Loucy (cell line): Measurements from ENCODE around the gene PLXDC1.

Experiments
- H2AFZ ChIP-seq: fragments of 200-600 bp; sonication (generic); 2 replicates; pipeline ENCODE4 v1.6.0; 2016; ENCODE audit warnings: antibody characterized with exemption, mild to moderate bottlenecking, low read length, moderate library complexity
- H3F3A ChIP-seq: fragments of 200-600 bp; 2 replicates; pipeline ENCODE4 v1.6.0; 2016; ENCODE audit warnings: antibody characterized with exemption, low read depth, mild to moderate bottlenecking
- H3K27me3 ChIP-seq: fragments of 200-600 bp; sonication (generic); 2 replicates; pipeline ENCODE4 v1.6.1; 2014; ENCODE audit warnings: low read length, mild to moderate bottlenecking; ENCODE audit not compliant: insufficient read depth, poor library complexity, severe bottlenecking
- H3K36me3 ChIP-seq: fragments of 200-600 bp; sonication (generic); 2 replicates; pipeline ENCODE4 v1.6.1; 2016; ENCODE audit warnings: low read length; ENCODE audit not compliant: insufficient read depth
- H3K4me1 ChIP-seq: fragments of 200-600 bp; sonication (generic); 2 replicates; pipeline ENCODE4 v1.5.1; 2014; ENCODE audit warnings: low read length, mild to moderate bottlenecking; ENCODE audit not compliant: insufficient read depth, poor library complexity, severe bottlenecking
- H3K4me2 ChIP-seq: fragments of 200-600 bp; sonication (generic); 2 replicates; pipeline ENCODE4 v1.6.0; 2014; ENCODE audit warnings: antibody characterized with exemption, low read length, low read depth, mild to moderate bottlenecking; ENCODE audit not compliant: poor library complexity, severe bottlenecking
- H3K4me3 ChIP-seq: fragments of 200-600 bp; sonication (generic); 2 replicates; pipeline ENCODE4 v1.5.1; 2014; ENCODE audit warnings: low read length, mild to moderate bottlenecking, mixed read lengths; ENCODE audit not compliant: poor library complexity, severe bottlenecking
- H3K79me2 ChIP-seq: fragments of 200-600 bp; sonication (generic); 2 replicates; pipeline ENCODE4 v1.6.1; 2014; ENCODE audit warnings: low read length; ENCODE audit not compliant: insufficient read depth
- H3K9ac ChIP-seq: fragments of 200-600 bp; sonication (generic); 2 replicates; pipeline ENCODE4 v1.6.0; 2014; ENCODE audit warnings: mild to moderate bottlenecking, low read depth, low read length, moderate library complexity; ENCODE audit not compliant: poor library complexity, severe bottlenecking
- H3K9me2 ChIP-seq: fragments of 200-600 bp; sonication (generic); replicated peaks from 2 replicates; pipeline ENCODE4 v1.6.1; 2016; ENCODE audit warnings: low read depth, low read length, mixed read lengths
- H3K9me3 ChIP-seq: fragments of 200-600 bp; sonication (generic); 2 replicates; pipeline ENCODE4 v1.6.1; 2014; ENCODE audit warnings: mild to moderate bottlenecking, antibody characterized with exemption, low read length, low read depth; ENCODE audit not compliant: insufficient read depth
- H4K20me1 ChIP-seq: fragments of 200-600 bp; sonication (generic); 2 replicates; pipeline ENCODE4 v1.6.0; 2014; ENCODE audit warnings: antibody characterized with exemption, low read length, mild to moderate bottlenecking; ENCODE audit not compliant: insufficient read depth, poor library complexity, severe bottlenecking
- EZH2phosphoT487 ChIP-seq: fragments of 200-600 bp; IDR thresholded peaks from 2 replicates; pipeline ENCODE4 v1.6.1; 2018; ENCODE audit warnings: antibody characterized with exemption, mild to moderate bottlenecking, moderate library complexity, borderline replicate concordance
- TF ChIP-seq, protein P1 (sequence below): fragments of 200-600 bp; sonication (generic); conservative IDR thresholded peaks from 2 replicates; pipeline ENCODE4 v1.5.1; 2014; ENCODE audit warnings: mild to moderate bottlenecking, antibody characterized with exemption, low read length

Gene PLXDC1

DNA sequence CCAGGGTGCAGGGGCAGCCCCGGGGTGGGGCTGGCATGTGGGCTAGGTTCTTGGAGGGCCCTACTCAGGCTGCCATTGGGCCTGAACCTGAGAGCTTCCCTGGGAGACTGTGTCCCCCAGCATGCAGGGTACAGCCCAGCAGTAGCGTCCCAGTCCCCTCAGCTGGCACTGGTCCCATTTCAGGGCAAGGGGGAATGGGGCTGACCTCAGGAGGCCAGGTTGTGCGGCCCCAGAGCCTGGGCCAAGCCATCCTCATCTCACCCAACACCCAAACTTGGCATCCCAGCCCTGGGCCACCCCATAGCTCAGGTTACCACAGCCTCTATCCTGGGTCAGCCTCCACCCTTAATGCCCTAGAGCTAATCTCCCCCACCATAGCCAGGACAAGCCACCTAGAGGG is 6.3 kb downstream of the PLXDC1 start:
- Histone ChIP-seq H3K9me3 (no peaks in the 10 kb centered on the region), H3F3A (no peaks in the 10 kb centered on the region), H3K4me3 (no peak overlapping the region), H3K79me2 (no peaks in the 10 kb centered on the region), H2AFZ (no peak overlapping the region), H3K9ac (no peak overlapping the region), H3K4me2 (no peak overlapping the region), H3K36me3 (no peaks in the 10 kb centered on the region), H3K4me1 (no peaks in the 10 kb centered on the region), H3K27me3 (no peaks in the 10 kb centered on the region), H3K9me2 (no peaks in the 10 kb centered on the region), H4K20me1 (no peaks in the 10 kb centered on the region)
- TF ChIP-seq, protein P1, sequence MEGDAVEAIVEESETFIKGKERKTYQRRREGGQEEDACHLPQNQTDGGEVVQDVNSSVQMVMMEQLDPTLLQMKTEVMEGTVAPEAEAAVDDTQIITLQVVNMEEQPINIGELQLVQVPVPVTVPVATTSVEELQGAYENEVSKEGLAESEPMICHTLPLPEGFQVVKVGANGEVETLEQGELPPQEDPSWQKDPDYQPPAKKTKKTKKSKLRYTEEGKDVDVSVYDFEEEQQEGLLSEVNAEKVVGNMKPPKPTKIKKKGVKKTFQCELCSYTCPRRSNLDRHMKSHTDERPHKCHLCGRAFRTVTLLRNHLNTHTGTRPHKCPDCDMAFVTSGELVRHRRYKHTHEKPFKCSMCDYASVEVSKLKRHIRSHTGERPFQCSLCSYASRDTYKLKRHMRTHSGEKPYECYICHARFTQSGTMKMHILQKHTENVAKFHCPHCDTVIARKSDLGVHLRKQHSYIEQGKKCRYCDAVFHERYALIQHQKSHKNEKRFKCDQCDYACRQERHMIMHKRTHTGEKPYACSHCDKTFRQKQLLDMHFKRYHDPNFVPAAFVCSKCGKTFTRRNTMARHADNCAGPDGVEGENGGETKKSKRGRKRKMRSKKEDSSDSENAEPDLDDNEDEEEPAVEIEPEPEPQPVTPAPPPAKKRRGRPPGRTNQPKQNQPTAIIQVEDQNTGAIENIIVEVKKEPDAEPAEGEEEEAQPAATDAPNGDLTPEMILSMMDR: no peak
- no peak for TF ChIP-seq EZH2phosphoT487

DNA sequence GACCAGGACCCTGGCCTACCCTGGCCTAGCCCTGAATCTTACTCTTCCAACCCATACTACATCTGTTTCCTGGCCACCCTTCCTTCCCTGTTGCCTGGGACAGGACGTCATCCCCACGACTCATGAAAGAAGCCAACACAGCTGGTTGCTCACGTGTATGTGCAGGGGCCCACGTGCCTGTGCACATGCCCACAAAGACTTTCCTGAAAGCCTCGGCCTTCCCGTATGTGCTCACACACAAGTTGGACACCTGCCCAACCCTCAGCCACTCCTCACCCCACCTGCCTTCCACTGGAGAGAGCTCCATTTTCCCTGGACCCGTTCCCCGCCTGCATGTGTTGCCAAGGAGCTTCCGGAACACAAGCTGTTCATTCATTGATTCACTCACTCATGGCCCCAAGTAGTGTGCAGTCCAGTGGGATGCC is 7.0 kb downstream of the PLXDC1 start:
- no peaks in the 10 kb centered on the region for H3K9me3 ChIP-seq
- no peaks in the 10 kb centered on the region for H3K79me2 ChIP-seq
- H3K4me3 ChIP-seq: no peak overlapping the region
- no peaks in the 10 kb centered on the region for H3K4me1 ChIP-seq
- H3K4me2 ChIP-seq: no peak overlapping the region
- H3K9me2 ChIP-seq: no peaks in the 10 kb centered on the region
- H4K20me1 ChIP-seq: no peaks in the 10 kb centered on the region
- no peak for TF ChIP-seq EZH2phosphoT487
- TF ChIP-seq, protein P1: no peak
- H3K9ac ChIP-seq: no peak overlapping the region
- H3K36me3 ChIP-seq: no peaks in the 10 kb centered on the region
- H2AFZ ChIP-seq: no peak overlapping the region
- no peaks in the 10 kb centered on the region for H3F3A ChIP-seq
- H3K27me3 ChIP-seq: no peaks in the 10 kb centered on the region

DNA sequence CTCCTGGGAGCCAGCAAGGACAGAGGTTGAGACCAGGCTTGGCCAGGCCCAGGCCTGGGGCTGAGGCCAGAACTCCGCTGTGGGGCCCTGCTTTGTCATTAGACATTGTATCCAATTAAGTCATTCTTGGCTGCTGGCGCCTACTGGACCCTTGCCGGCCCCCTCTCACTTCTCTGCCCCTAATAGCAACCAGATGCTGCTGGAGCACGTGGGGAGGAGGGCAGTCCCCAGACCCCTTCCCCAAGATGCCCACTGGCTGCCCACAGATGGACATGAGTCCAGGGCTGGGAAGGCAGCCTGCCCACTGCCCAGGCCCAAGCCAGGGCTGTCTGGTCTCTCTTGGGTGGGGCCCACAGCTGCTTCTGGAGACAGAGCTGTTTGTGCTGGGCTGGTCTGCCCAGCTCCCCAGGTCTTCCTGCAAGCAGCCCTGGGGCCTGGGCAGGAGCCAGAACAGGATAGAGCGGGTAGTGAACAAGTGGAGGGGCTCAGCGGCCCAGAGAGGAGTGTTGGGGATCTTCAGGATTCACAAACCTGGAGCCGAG is 7.8 kb downstream of the PLXDC1 start:
- Histone ChIP-seq H3K9ac (no peak overlapping the region), H3K4me1 (no peaks in the 10 kb centered on the region), H3K9me2 (no peaks in the 10 kb centered on the region), H2AFZ (no peak overlapping the region), H3K79me2 (no peaks in the 10 kb centered on the region), H3K9me3 (no peaks in the 10 kb centered on the region), H3F3A (no peaks in the 10 kb centered on the region), H3K4me3 (no peak overlapping the region), H3K27me3 (no peaks in the 10 kb centered on the region), H3K4me2 (no peak overlapping the region), H3K36me3 (no peaks in the 10 kb centered on the region), H4K20me1 (no peaks in the 10 kb centered on the region)
- TF ChIP-seq EZH2phosphoT487: no peak
- TF ChIP-seq, protein P1: no peak
